ENCODE results near the gene ZDHHC14. TPM values are rescaled to one million over a fixed set of nuclear protein-coding genes. Genes with fewer than 3 reads are reported as not detected.

ZDHHC14 gene
- total RNA-seq, 4 donors from 2014 or later = 11.4 to 20.8 (median 15.6) TPM

- DNase-seq (ENCODE audit: low spot score in 2 of 2) = no peak
- Histone ChIP-seq H3K36me3 (peaks cover 0 to 49% (median 0%) of the 10 kb centered on the region in 3 donors), H3K27ac (no peak overlapping the region), H3K27me3 (no peaks in the 10 kb centered on the region), H3K9me3 (no peaks in the 10 kb centered on the region), H3K4me3 (no peak overlapping the region), H3K4me1 (no peaks in the 10 kb centered on the region)
- WGBS, 2 donors = 82 to 89% methylated on average over 4 of the region's 4 CpGs
- no peak for TF ChIP-seq POLR2A (IDR thresholded peaks at IDR 0.05)
- TF ChIP-seq, protein P1, sequence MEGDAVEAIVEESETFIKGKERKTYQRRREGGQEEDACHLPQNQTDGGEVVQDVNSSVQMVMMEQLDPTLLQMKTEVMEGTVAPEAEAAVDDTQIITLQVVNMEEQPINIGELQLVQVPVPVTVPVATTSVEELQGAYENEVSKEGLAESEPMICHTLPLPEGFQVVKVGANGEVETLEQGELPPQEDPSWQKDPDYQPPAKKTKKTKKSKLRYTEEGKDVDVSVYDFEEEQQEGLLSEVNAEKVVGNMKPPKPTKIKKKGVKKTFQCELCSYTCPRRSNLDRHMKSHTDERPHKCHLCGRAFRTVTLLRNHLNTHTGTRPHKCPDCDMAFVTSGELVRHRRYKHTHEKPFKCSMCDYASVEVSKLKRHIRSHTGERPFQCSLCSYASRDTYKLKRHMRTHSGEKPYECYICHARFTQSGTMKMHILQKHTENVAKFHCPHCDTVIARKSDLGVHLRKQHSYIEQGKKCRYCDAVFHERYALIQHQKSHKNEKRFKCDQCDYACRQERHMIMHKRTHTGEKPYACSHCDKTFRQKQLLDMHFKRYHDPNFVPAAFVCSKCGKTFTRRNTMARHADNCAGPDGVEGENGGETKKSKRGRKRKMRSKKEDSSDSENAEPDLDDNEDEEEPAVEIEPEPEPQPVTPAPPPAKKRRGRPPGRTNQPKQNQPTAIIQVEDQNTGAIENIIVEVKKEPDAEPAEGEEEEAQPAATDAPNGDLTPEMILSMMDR (IDR thresholded peaks at IDR 0.05) = no peak
- no peak for TF ChIP-seq EP300 (IDR thresholded peaks at IDR 0.05)
These were observed 277.3 kb downstream of the ZDHHC14 start for GRCh38 chr6:157658301-157658700.

DNA sequence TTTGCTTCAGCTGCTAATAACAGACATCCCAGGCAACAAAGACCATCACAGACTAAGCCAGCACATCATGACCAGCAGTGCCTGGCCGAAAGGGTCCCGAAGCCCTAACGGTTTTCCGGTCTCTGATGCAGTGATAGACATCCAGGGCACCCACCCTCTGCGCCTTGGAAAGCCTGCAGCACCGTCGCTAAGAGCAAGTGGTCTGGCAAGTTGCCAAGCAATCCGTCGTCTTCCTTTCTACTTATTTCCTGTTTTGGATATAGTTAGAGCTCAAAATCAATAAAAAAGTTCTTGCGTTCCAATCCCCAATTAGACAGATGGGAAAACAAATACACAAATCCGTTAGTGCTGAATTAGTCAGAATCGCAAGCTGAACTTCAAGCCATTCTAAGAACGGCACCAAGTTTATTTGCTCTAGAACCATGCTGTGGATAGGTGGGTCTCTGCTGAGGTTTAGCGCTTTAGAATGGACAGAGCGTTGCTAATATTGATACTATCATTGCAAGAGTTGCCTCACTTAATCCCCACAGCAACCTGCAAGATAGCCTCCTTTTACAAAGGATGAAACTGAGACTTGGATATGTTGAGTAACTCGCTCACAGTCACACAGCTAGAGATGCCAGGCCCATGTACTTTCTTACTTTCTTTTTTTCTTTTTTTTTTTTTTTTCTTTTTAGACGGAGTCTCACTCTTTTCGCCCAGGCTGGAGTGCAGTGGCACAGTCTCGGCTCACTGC is 278.7 kb downstream of the ZDHHC14 start:
- no peak for DNase-seq (ENCODE audit: low spot score in 2 of 2)
- Histone ChIP-seq H3K27ac (no peak overlapping the region), H3K27me3 (no peaks in the 10 kb centered on the region), H3K4me1 (no peaks in the 10 kb centered on the region), H3K36me3 (peaks cover 0 to 42% (median 0%) of the 10 kb centered on the region in 3 donors), H3K4me3 (no peak overlapping the region), H3K9me3 (no peaks in the 10 kb centered on the region)
- WGBS, 2 donors = 60 to 64% methylated on average over 19 of the region's 19 CpGs
- TF ChIP-seq POLR2A (IDR thresholded peaks at IDR 0.05) (no peak), EP300 (IDR thresholded peaks at IDR 0.05) (no peak)
- TF ChIP-seq, protein P1 (IDR thresholded peaks at IDR 0.05) = no peak

DNA sequence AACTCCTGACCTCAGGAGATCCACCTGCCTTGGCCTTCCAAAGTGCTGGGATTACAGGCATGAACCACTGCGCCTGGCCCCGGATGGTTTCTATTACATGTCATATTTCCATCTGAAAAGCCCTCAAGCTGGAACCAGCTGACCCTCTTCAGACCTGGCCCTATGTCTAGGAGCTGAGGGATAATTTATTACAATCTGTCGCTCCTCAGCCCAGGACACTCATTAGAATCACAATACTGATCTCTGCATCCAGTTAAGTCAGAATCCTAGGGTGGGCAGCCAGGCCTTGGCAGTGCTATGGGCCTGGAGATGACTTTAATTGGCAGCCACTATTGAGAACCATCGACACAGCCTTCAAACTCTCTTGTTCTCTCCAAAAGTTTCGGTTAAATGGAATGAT is 279.4 kb downstream of the ZDHHC14 start:
- peaks cover 0 to 36% (median 0%) of the 10 kb centered on the region in 3 donors for H3K36me3 ChIP-seq
- WGBS, 2 donors = 87 to 91% methylated on average over 5 of the region's 5 CpGs
- no peaks in the 10 kb centered on the region for H3K9me3 ChIP-seq
- H3K4me3 ChIP-seq = no peak overlapping the region
- DNase-seq (ENCODE audit: low spot score in 2 of 2) = no peak
- H3K4me1 ChIP-seq = no peaks in the 10 kb centered on the region
- no peaks in the 10 kb centered on the region for H3K27me3 ChIP-seq
- no peak overlapping the region for H3K27ac ChIP-seq
- TF ChIP-seq POLR2A (IDR thresholded peaks at IDR 0.05) = no peak
- no peak for TF ChIP-seq EP300 (IDR thresholded peaks at IDR 0.05)
- TF ChIP-seq, protein P1 (IDR thresholded peaks at IDR 0.05) = no peak

GRCh38 chr6:157661652-157662051 is 280.7 kb downstream of the ZDHHC14 start:
- TF ChIP-seq EP300 (IDR thresholded peaks at IDR 0.05) = no peak
- TF ChIP-seq, protein P1 (IDR thresholded peaks at IDR 0.05) = no peak
- TF ChIP-seq POLR2A (IDR thresholded peaks at IDR 0.05) = no peak
- Histone ChIP-seq H3K4me3 (no peak overlapping the region), H3K9me3 (no peaks in the 10 kb centered on the region), H3K36me3 (peaks cover 0 to 25% (median 0%) of the 10 kb centered on the region in 3 donors), H3K4me1 (no peaks in the 10 kb centered on the region), H3K27me3 (no peaks in the 10 kb centered on the region), H3K27ac (no peak overlapping the region)
- WGBS, 2 donors = 87 to 99% methylated on average over 3 of the region's 3 CpGs
- no peak for DNase-seq (ENCODE audit: low spot score in 2 of 2)

DNA sequence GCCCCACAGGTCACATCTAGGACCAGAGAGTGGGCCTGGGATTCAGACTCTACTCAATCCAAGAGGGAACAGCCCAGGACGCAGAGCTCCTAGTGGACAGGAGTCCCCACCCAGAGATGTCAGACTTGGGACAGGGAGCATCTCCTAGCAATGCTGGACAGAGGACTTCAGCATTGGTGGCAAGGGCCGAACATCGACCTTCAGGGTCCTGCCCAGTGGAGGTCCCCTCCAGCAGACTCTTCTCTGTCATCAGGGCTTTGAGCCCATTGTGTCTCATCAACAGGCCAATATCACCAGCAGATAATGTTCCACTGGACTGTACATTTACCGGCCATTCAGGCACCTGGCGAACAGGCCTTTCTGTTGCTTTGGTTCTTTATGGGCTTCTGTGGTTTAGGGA is 282.3 kb downstream of the ZDHHC14 start:
- Histone ChIP-seq H3K27me3 (no peaks in the 10 kb centered on the region), H3K4me1 (peaks cover 0 to 9% (median 0%) of the 10 kb centered on the region in 4 donors), H3K9me3 (no peaks in the 10 kb centered on the region), H3K27ac (no peak overlapping the region), H3K36me3 (peaks cover 0 to 15% (median 0%) of the 10 kb centered on the region in 3 donors), H3K4me3 (no peak overlapping the region)
- TF ChIP-seq, protein P1 (IDR thresholded peaks at IDR 0.05) = no peak
- no peak for TF ChIP-seq POLR2A (IDR thresholded peaks at IDR 0.05)
- no peak for TF ChIP-seq EP300 (IDR thresholded peaks at IDR 0.05)
- WGBS, 2 donors = 96 to 97% methylated on average over 4 to 5 of the region's 5 CpGs
- no peak for DNase-seq (ENCODE audit: low spot score in 2 of 2)
